Activated CD4-positive, alpha-beta T cell treated with anti-CD3 and anti-CD28 coated beads, Interleukin-2, amount 50 U/mL, for 16 hours (primary cell): ENCODE data around the gene EVX1.

ENCODE experiments used
- DNase-seq: peaks from one replicate; pipeline ENCODE4 v3.0.0-alpha.2; 2020

EVX1 gene

DNA sequence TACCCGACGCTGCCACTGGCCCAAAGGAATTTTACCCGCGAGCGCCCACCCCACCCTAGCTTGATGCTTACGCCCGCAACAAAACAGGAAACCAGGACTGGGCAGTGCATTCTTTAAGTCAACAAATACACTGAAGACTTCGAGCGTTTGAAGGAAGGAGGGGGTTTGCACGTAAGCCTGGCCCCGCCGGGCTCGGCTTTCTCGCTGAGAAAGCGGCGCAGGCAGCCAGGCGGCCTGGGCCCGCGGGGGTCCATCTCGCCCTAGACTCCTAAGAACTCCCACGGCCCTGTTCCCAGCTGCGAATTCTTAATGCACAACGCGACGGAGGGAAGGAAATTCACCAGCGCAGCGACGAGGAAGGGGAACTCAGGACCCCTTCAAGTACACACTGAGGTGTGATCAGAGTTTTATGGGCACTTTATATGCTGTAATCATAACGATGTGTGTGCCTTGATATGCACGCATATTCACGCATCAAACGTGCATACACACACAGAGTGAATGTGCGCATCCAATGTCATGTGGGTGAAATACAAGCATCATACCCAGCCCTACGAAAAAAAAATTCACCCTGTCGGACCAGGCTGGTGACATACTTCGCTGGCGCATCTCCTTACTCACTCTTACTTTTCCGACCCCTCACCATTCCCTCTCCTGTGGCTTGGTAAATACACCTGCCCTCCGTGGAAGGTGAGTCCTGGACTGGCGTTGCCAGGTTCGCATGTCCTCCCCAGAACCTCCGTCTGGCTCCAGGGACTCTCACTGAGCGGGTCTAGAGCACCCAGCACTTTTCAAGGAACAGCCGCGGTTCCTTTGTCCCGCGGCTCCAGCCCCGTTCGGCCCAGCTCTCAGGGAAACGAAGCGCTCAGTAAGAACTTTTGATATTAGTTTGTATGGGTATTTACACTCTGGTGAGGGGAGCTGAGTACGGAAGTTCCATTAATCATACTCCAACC lies 37.0 kb upstream of the EVX1 start:
- no peak for DNase-seq

DNA sequence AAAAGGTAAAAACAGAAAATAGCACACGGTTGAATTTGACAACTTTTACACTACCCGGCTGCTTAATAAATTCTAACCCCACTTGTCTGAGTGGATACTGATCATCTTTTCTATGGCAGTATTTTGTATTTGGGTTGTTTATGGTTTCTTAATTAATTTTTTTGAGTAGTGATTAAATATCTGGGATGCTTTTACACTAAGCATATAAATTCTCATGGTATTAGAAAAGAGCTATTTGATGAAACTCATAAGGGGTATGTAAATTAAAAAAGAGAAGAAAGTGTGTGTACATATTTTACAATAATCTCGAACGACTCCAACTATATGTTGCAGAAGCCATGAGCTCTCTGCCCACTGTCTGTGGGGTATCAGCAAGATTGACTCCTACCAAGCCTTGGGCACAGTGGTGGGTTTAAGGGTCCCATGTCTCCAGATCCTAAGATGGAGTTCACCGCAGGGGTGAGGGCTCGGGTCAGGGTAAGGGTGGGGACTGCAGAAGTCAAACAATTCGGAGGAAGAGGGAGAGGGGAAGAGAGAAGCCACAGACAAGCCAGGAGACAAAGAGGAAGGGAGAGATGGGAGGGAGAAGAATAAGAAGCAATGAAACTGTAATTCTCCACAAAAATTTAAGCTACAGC lies 35.1 kb upstream of the EVX1 start:
- DNase-seq: no peak

DNA sequence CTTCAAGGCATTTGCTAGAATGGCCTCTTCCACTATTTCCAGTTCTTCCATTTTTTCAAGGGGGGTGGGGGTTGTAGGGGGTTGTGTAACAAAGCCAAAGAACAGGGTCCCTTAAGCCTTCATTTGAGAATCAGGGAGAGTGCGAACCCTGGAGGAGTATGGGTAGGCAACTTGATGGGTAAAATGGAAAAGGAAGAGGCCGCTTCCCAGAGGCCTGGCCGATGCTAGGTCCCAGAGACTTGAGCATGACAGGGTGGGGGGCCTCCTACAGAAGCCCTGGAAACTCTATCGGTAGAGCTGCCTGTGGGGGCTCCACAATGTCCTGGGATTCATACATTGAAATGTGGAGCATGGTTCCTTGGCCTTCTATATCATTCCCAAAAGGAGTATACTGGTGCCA lies 33.6 kb upstream of the EVX1 start:
- DNase-seq: no peak

DNA sequence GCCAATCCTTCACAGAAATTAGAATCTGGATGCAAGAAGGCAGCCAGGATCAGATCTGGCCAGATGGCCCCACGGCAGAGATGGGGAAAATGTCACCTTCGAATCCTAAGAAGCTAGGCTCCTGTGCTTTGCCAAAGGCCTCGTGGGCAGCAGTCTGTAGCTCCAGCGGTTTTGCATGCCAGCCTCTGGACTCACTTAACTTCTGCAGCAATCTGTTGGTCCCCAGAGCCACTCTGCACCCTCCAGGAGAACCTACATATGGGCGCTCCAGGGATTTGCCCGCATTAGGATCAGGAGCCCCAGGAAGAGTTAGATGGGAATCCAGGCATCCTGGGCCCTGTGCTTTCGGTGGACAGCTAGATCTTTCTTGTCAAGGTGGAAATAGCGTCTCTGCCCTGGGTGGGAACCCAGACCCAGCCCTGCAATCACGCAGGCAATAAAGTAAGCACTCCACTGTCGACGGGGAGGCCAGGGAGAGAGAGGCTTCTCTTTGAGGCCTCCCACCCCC lies 32.6 kb upstream of the EVX1 start:
- DNase-seq: no peak

DNA sequence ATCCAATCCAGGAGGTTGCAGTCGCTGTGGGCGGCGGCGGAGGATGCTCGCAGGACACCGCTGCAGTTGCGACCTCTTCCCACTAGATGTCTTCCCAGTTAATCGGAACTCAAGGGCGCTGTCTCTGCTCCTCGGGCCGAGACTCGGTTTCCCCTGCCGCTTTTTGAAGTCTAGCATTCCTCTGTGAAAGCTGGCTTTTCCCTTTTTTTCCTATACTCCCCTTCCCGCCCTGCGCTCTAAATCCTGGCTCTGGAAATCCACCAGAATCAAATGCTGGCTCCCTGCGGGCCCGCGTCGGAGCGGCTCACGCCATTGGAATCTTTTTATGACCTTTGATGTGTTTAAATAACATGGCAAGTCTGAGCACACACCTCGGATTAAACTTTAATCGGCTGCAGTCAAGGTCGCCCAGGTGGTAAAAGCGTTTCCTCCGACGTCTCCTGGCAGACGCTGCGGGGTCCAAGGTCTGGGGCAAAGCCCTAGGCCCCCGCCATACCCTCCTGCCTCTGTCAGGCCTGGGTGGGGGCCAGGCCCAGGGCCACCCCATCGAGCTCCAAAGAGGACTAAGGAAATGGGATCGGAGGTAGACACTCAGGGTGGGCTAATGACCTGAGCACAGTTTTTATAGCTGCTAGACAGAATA lies 32.0 kb upstream of the EVX1 start:
- peak; percentile 39 for DNase-seq

DNA sequence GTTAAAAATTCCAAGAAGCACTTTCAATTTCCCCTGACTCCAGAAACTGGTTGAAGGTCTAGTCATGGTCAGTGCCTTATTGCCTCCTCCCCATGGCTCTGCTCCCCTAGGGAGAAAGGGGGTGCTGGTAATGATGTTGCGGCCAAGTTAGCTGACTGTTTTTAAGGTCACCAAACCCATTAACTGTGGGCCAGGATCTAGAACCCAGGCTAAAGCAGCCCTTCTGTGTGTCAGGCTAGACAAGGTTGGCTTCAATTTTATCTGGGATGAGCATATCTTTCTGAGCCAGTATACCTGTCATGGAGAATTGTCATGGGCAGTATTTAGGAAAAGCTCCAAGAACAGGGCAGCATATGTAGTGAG lies 31.5 kb upstream of the EVX1 start:
- no peak for DNase-seq

DNA sequence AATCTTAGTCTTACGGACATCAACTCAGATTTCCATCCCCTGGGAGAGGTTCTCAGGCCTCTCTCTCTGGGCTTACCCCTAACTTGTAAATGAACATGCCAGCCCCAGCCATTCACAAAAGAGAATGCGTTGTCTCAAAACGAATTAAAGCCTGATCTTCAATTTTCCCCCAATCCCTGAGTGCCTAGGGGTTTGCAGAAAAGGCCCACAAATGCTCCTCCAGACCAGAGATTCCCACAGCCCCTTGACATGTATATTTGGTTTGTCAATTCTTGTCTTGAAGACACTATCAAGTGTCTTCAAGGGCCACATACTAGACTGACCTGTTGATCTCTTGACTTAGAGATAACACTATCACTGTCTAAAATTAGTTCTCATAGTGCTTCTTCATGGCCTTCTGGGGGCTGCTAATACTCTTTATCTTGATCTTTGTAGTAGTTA lies 30.8 kb upstream of the EVX1 start:
- DNase-seq: no peak

DNA sequence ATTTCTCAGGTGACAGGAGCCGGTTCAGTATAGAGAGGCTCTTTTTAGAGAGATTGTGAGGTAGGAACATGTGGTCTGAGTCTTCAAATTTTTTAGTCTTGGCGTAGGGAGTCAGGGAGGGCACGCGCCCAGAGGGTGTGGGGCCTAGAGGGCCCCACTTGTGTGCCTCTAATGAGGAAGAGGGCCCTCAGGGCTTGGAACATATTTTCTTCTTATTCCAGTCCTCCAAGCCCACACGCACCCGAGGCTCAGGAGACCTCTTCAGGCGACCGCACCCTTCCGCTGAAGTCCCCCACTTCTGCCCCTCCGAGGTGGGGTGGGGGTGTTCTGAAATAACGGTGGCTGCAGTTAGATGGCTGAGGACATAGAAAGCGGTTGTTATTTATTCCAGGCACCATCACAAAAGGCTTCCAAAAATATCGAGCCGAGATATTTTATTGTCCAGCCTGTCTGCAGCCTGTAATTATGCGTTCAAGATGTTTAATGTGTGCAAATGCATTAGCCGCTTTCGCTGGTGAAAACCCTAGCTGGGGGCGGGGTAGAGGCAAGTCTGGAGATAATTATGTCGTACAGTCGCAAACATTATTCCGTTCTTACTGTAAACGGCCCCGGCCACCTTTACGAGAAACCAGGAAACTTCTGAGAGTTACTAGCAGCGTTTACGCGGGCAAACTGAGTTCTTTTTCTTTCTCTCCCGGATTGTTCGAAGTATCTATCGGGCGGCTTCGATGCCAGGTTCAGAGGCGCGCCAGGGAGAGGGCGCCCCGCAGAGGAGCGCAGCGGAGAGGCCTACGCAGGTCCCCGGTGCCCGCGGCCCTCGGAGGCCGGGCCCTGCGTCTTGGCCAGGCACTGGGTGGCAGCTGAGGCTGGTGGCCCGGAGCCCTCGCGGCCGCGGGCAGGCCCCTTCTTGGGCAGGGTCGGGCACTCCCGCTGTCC lies 29.8 kb upstream of the EVX1 start:
- no peak for DNase-seq

DNA sequence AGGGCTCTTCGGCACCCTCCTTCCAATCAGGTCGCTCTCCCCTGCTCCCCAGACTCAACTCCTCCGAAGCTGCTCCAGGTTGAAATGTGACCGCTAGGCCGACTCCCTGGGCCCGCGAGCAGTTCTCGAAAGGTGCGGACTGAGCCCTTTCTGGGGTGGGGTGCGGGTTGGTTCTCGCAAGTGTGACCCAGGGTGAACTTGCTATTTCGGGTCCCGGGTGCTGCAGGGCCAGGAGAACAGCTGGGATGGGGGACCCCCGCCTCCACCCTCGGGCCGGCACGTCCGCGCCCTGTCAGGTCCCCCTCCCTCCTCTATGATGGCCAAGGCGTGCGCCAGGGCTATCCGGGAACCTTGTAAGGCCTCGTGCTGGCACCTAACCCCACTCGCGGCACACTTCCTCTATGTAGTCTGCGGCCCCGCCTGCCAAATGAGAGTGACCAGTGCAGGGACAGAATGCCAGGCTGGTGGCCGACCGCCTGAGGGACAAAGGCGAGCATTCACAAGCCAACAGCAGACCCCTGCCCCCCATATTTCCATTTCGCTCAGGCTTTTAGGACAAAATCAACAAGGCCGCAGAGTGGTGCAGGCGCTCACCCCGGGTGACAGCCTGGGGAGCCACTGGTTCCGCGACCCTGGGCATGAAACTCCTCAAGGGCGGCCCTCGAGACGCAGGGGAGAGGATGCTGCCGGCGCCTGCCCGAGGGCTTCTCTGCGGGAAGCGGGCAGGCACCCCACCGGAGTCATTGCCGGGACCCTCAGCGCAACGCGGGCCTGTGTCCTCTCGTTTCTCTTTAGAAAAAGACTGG lies 29.0 kb upstream of the EVX1 start:
- DNase-seq: no peak

DNA sequence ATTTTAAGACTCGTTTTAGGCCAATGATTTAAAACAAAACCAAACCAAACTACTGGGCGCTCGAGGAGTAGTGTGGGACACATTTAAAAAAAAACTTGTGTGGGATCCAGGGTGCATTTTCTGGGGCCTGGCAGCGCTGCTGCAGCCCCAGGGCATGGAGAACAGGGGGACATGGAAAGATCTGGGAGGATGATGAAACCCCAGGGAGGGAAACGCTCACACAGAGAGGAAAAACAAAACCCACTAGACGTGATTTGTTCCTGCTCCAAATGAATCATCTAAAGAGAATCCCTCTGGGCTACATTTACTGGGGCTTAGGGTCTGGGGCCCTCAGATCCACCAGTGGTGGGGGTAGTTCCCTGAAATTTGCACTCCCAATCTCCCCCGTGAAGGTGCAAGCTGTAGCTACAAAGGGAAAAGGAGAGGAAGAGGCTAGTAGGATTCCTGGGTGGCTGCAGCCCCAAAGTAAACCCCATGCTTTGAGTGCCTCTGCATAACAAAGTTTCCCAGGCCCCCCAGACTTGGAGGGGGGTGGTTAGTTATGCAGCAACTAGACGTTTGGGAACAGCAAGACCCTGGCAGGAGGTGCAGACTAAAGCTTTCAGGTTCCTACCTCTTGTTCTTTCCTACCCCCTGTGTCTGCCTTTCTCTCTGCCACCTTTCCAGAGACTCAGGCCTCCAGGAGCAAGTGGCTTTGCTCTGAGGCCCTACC lies 28.2 kb upstream of the EVX1 start:
- DNase-seq: no peak

DNA sequence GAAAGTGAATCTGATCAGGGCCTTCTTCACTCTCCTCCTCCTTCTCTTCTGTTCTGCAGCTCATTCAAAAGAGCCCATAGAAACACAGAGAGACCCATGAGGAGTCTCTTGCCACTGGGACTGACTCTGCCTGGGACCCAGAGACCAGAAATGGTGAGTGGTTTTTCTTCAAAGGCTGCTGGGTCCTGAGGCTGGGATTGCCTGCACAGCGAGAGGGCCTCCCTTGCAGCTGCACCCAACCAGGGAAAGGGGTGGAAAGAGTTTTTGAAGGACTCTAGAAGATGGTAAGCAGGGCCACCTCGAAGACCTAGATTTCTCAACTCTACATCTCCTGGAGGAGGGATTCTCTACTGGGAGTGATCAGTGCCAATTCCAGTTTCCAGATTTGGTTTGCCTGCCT lies 27.2 kb upstream of the EVX1 start:
- DNase-seq: no peak

DNA sequence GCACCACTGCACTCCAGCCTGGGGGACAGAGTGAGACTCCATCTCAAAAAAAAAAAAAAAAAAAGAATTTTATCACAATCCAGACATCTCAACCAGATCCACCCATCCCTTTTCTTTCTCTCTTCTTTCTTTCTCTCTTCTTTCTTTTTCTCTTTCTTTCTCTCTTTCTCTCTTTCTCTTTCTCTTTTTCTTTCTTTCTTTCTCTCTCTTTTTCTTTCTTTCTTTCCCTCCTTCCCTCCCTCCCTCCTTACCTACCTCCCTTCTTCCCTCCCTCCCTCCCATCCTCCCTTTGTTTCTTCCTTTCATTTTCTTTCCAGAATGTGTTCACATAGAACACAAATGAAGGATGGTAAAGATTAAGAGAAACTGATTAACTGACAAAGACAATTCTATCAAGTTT lies 24.7 kb upstream of the EVX1 start:
- no peak for DNase-seq

DNA sequence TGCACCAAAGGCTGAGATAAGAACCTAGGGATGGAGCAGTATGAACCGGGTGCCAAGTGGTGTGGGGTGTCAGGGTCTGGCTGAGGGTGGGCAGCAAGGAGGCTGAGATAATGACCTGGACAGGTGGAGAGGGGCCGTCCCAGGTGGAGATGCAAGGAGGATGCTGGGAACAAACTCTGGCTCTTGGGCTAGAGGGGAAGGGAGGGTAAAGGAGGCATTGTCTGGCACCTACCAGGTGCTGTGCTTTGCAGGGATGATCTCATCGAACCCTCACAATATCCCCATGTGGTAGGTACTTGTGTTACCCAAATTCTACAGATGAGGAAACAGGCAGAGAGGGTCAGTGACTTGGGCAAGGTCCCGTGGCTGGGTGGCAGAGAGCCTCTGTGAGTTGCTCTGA lies 22.8 kb upstream of the EVX1 start:
- no peak for DNase-seq

DNA sequence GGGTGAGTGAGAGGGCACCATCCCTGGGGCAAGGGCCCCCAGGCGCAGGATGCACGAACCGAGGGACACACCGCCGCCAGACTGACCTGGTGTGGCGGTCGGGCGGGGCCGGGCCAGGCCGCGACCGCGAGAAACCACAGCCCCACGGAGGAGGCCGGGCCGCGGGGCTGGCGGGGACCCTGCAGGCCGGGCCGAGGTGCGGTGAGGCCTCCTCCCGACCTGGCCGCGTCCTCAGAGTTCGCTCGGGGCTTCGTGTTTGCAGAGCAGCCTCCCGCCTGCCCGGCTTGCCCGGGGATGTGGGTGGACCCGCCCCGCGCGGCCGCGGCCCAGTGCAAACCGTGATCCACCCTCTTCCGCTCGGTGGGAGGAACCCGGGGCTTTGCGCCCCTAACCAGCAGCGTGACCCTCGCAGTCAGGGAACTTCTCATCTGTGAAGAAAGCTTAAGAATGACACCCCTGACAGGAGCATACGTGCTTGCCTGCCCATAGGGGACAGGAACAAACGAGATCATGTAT lies 22.1 kb upstream of the EVX1 start:
- no peak for DNase-seq

DNA sequence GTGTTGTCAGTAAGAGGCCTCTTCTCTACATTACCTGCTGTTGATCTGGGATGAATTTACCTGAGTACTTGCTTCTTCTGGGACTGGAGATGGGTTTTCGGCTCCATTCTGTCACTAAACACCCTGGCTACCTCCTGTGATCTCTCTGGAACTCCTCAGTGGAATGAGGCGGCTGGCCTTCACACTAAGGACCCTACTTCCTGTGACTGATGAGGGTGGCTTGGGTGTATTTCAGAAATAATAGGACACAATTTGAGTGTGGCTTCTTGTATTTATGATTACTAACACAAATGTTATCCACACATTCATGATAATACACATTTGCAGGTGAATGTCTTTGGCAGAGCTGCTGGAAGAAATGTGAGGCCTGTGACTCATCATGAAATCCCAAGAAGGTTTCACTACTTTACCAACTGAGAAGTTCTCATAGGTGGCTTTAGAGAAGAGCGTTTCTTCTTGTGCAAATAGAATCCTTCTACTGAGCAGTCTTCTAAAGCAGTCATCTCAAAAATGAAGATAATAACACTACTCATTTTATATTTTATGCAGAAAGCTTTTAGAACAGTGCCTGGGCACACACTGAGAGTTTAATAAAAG lies 21.3 kb upstream of the EVX1 start:
- DNase-seq: peak; percentile 38

DNA sequence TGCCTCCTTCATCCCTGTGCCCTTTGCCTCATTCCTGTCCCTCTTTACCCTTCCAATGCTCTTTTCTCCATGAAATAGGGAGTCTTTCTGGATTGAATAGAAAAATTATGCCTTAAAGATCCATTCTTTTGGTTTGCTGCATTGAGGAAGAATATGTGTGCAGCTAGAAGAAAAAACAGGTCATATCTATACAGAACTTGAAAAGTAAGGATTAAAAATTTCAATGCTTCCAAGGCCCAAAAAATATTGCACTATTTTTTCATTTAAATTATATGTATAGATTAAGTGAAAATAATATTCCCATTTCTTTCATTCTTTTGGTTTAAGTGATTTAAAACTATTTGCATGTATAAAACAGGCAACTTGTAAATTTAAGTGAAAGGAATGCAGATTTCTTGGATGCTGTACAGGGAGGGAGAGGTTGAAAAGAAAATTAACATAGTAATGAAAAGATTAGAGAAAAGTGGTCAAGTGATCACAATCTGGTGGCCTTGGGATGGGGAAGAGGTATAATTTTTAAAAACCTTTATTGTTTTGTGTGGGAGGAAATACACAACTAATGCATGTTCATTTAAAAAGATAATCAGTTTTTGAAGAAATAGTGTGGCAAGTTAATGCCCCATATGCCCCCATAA lies 18.5 kb upstream of the EVX1 start:
- DNase-seq: no peak

DNA sequence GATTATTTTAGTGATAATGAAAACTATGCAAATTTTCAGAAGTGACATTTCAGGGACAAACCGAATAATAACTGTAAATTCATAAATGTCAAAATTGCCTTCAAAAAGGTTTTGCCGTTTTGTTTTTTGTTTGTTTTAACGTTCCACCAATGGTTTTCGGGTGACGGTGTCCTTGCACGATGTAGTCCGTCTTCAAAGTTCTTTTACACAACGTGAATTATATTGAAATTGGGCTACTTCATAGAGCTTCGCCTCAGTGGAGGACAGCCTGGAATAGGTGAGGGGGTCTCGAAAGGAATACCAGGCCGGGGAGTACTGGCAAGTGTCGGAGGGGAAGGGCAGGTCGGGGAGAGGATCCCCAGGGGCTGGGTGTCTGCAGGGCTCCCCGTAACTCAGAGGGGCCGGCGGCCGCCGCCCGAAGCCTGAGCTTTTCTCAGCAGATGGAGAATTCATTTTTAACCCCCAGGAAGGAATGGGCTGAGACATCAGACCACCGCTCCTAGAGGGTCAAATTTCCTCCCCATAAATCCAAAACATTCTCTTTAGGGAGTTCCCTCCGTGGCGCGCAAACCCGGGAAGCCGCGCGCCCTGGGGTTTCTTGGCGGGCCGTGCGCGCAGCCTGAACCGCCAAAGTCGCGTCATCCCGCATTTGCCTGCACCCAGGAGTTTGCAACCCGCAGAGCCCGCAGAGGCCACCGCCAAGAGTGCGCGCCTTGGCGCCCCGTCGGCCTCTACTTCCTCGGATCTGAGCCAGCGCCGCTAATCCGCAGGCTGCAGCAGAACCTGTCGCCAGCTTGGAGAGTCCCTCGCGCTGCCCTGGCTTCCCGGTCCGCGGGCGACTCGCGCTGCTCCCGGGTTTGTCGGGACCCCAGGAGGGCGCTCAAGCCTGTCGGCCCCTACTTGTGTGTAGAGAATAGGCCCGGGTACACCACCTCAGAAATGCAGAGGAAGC lies 17.3 kb upstream of the EVX1 start:
- no peak for DNase-seq

DNA sequence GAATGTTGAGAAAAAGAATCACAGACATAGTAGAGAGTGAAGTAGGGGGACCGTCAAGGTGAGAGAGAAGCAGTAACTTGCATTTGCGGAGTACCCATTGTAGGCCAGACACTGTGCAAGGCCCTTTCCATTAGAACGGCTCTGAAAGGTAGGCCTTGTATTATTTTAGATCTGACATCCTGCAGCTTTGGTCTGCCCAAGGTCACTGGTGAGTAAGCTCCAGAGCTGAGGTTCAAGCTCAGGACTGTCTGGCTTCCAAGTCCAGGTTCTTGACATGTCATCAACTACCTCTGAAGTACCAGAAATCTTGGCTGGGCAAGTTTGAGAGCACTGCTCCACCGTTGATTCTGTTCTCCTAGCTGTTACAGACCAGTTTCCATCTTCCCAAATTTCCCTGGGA lies 13.2 kb upstream of the EVX1 start:
- DNase-seq: no peak
